ENCODE data around the gene MPV17L2.

Gene MPV17L2

DNA sequence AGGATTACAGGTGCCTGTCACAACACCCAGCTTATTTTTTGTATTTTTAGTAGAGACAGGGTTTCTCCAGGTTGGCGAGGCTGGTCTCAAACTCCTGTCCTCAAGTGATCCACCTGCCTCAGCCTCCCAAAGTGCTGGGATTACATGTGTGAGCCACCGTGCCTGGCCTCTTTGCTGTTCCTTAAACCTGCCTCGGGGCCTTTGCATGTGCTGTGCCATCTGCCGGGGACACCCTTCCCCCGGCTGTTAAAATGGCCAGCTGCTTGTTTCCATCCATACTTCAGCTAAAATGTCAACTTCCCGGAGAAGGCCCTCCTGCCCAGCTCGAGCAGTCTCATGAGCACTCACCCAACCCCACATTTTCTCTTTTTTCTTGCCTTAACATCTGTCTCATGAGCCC, 52.3 kb downstream of the MPV17L2 start:
- DNase-seq (ENCODE audit: low spot score): no peak

Data from LoVo (cell line).